HepG2 (cell line): Measurements from ENCODE around the gene SEMA4C. TPM values are rescaled to one million over a fixed set of nuclear protein-coding genes. Genes with fewer than 3 reads are reported as not detected.

Source experiments
- BRCA1 ChIP-seq: sonication (generic); formaldehyde crosslinking; IDR thresholded peaks from 2 replicates; pipeline ENCODE4 v1.4.0; 2020; ENCODE audit warnings: missing genetic modification reagents
- CENPBD1 ChIP-seq: sonication (generic); formaldehyde crosslinking; IDR thresholded peaks from 2 replicates; pipeline ENCODE4 v1.8.0; 2022; ENCODE audit warnings: missing genetic modification reagents, low read depth, mild to moderate bottlenecking, borderline replicate concordance
- CTCF ChIP-seq: sonication (generic); formaldehyde crosslinking; IDR thresholded peaks from 2 replicates; pipeline ENCODE4 v1.5.0; 2020; ENCODE audit warnings: mild to moderate bottlenecking, missing genetic modification reagents, moderate library complexity
- FLYWCH1 ChIP-seq: sonication (generic); formaldehyde crosslinking; IDR thresholded peaks from 2 replicates; pipeline ENCODE4 v1.8.1; 2023; ENCODE audit warnings: mild to moderate bottlenecking, missing genetic modification reagents
- REST ChIP-seq, 2 experiments: IDR thresholded peaks; 2 replicates each; pipeline ENCODE4 v1.6.1; 2011 to 2012; ENCODE audit warnings: low read length in 2 of 2, borderline replicate concordance in 1 of 2, low read depth in 1 of 2, mild to moderate bottlenecking in 1 of 2, moderate library complexity in 1 of 2
- SP5 ChIP-seq: IDR thresholded peaks from 2 replicates; pipeline ENCODE4 v1.6.1; 2016; ENCODE audit warnings: low read depth, borderline replicate concordance
- ZFP37 ChIP-seq: sonication (generic); formaldehyde crosslinking; IDR thresholded peaks from 2 replicates; pipeline ENCODE4 v1.4.0; 2020; ENCODE audit warnings: missing genetic modification reagents, borderline replicate concordance
- ZNF10 ChIP-seq: sonication (generic); formaldehyde crosslinking; IDR thresholded peaks from 2 replicates; pipeline ENCODE4 v1.4.0; 2020; ENCODE audit warnings: mild to moderate bottlenecking, low read depth, missing genetic modification reagents, borderline replicate concordance
- ZNF276 ChIP-seq: sonication (generic); formaldehyde crosslinking; IDR thresholded peaks from 2 replicates; pipeline ENCODE4 v1.4.0; 2020; ENCODE audit warnings: mild to moderate bottlenecking, low read depth, missing genetic modification reagents
- ZNF44 ChIP-seq: sonication (generic); formaldehyde crosslinking; IDR thresholded peaks from 2 replicates; pipeline ENCODE4 v1.5.1; 2020; ENCODE audit warnings: mild to moderate bottlenecking, missing genetic modification reagents
- ZNF780A ChIP-seq: sonication (generic); formaldehyde crosslinking; IDR thresholded peaks from 2 replicates; pipeline ENCODE4 v1.8.0; 2022; ENCODE audit warnings: mild to moderate bottlenecking, missing genetic modification reagents, moderate library complexity
- polyA plus RNA-seq, 8 experiments: library from polyadenylated mRNA; depleted of rRNA in 3 of 8; stranded (reverse) in 7 of 8; unstranded in 1 of 8; fragments of >200 nt; fragmentation: Illumina TruSeq in 4 of 8; extraction: Trizol in 4 of 8; gene quantifications; 2 replicates each; pipeline versions ENCODE4 v1.2.1 to v1.2.3, GENCODE V29; 2011 to 2016; ENCODE audit warnings: low read depth in 4 of 8, missing spikeins in 1 of 8, mixed read lengths in 1 of 8; ENCODE audit not compliant: insufficient read depth in 1 of 8
- total RNA-seq, 5 experiments: library from RNA; depleted of rRNA; stranded (reverse); fragments of >200 nt; fragmentation: Illumina TruSeq; extraction: Trizol; gene quantifications; 2 replicates each; pipeline ENCODE4 v1.2.3, GENCODE V29; 2016; ENCODE audit warnings: low read depth in 1 of 5
- TF ChIP-seq, protein P1 (sequence below): sonication (generic); formaldehyde crosslinking; conservative IDR thresholded peaks from 2 replicates; pipeline ENCODE4 v1.8.0; 2022; ENCODE audit warnings: mild to moderate bottlenecking, moderate library complexity, missing genetic modification reagents
- TF ChIP-seq, protein P2 (sequence below): sonication (generic); formaldehyde crosslinking; IDR thresholded peaks from 2 replicates; pipeline ENCODE4 v1.4.0; 2020; ENCODE audit warnings: missing genetic modification reagents

The SEMA4C gene
- total and polyA plus RNA-seq, 2 of the 13 experiments (the other 11 are each of a cell fraction or from before 2014, with no cell fraction given), result 25.9 to 46.6 TPM

GRCh38 chr2:96815326-96816126 is 54.4 kb downstream of the SEMA4C start (continued):
- TF ChIP-seq ZNF276 (peak; percentile 52; the same call in 1 of the 2 replicates), ZFP37 (CRISPR knock-in tag) (no peak), BRCA1 (no peak; the same call in 1 of the 2 replicates), ZNF10 (no peak), ZNF780A (no peak), REST (IDR thresholded peaks at IDR 0.05; ENCODE audit: borderline replicate concordance in 1 of 2, low read depth in 1 of 2, low read length in 2 of 2) (no peak; a peak in 1 of 4 replicates), SP5 (CRISPR knock-in tag) (peak; percentile 78), ZNF44 (peak; percentile 34; the same call in 1 of the 2 replicates), CENPBD1 (CRISPR knock-in tag) (0 out of 2 replicates have a peak, but pooled peaks have one; percentile 58), CTCF (CRISPR knock-in tag) (no peak), FLYWCH1 (CRISPR knock-in tag) (no peak)
- TF ChIP-seq, protein P1, sequence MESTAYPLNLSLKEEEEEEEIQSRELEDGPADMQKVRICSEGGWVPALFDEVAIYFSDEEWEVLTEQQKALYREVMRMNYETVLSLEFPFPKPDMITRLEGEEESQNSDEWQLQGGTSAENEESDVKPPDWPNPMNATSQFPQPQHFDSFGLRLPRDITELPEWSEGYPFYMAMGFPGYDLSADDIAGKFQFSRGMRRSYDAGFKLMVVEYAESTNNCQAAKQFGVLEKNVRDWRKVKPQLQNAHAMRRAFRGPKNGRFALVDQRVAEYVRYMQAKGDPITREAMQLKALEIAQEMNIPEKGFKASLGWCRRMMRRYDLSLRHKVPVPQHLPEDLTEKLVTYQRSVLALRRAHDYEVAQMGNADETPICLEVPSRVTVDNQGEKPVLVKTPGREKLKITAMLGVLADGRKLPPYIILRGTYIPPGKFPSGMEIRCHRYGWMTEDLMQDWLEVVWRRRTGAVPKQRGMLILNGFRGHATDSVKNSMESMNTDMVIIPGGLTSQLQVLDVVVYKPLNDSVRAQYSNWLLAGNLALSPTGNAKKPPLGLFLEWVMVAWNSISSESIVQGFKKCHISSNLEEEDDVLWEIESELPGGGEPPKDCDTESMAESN, result no peak
- TF ChIP-seq, protein P2, sequence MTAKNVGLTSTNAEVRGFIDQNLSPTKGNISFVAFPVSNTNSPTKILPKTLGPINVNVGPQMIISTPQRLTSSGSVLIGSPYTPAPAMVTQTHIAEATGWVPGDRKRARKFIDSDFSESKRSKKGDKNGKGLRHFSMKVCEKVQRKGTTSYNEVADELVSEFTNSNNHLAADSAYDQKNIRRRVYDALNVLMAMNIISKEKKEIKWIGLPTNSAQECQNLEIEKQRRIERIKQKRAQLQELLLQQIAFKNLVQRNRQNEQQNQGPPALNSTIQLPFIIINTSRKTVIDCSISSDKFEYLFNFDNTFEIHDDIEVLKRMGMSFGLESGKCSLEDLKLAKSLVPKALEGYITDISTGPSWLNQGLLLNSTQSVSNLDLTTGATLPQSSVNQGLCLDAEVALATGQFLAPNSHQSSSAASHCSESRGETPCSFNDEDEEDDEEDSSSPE (CRISPR knock-in tag), result no peak
